ENCODE data around the gene PLA2G3.

Gene PLA2G3

DNA sequence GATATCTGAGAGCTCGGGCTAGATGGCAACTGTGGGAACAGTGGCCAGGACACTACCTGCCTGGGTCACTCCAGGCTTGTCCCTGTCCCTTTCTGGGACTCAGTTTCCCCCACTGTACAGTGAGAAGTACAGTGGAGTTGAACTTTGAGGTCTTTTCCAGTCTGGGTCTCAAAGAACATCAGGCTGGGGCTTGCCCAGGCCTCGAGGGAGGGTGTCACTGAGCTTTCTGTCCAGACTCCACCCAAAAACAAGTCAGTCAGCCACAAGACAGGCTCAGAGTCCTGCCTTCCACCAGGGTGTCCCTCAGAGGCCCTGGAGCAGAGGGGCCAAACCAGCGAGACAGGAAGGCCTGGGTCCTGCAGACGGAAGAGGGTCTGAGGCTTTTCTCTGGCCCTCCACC, 2.0 kb upstream of the PLA2G3 start:
- peak overlapping the region; percentile 66 for H3K27ac ChIP-seq
- H3K4me2 ChIP-seq (ENCODE audit: low read length): no peak overlapping the region
- no peak overlapping the region for H2AFZ ChIP-seq
- H3K27me3 ChIP-seq (ENCODE audit: control insufficient read depth, insufficient read depth, low read length): no peaks in the 10 kb centered on the region
- H3K9me3 ChIP-seq (ENCODE audit: control insufficient read depth, low read length): no peaks in the 10 kb centered on the region
- H3K9ac ChIP-seq: no peak overlapping the region
- H3K4me1 ChIP-seq: peaks cover 23% of the 10 kb centered on the region
- no peaks in the 10 kb centered on the region for H3K36me3 ChIP-seq (ENCODE audit: control insufficient read depth, insufficient read depth, low read length)
- TF ChIP-seq, protein P1, sequence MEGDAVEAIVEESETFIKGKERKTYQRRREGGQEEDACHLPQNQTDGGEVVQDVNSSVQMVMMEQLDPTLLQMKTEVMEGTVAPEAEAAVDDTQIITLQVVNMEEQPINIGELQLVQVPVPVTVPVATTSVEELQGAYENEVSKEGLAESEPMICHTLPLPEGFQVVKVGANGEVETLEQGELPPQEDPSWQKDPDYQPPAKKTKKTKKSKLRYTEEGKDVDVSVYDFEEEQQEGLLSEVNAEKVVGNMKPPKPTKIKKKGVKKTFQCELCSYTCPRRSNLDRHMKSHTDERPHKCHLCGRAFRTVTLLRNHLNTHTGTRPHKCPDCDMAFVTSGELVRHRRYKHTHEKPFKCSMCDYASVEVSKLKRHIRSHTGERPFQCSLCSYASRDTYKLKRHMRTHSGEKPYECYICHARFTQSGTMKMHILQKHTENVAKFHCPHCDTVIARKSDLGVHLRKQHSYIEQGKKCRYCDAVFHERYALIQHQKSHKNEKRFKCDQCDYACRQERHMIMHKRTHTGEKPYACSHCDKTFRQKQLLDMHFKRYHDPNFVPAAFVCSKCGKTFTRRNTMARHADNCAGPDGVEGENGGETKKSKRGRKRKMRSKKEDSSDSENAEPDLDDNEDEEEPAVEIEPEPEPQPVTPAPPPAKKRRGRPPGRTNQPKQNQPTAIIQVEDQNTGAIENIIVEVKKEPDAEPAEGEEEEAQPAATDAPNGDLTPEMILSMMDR (IDR thresholded peaks at IDR 0.05): no peak
- no peaks in the 10 kb centered on the region for H3K79me2 ChIP-seq
- no peak overlapping the region for H3K4me3 ChIP-seq (ENCODE audit: low read depth, low read length)

DNA sequence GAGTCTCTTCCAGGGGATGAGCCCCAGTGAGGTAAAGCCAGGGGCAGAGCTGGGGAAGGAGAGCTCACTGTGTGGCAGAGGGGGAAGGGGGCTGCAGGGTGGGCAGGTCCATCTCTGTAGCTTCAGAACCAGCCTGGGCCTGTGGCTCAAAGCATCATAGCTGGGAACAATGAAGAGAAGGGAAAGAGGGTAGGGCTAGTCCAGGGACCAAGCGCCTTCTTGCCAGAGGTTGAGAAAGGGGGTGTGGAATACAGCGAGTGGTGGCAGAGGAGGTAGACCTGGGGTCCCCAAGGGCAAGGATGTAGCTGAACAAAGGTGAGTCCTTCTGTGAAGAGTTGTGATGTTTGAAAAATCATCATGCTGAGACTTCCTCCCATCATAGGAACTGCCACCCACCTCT, 1.2 kb upstream of the PLA2G3 start:
- Histone ChIP-seq H3K79me2 (no peaks in the 10 kb centered on the region), H3K27ac (no peak overlapping the region), H3K9ac (no peak overlapping the region), H3K27me3 (ENCODE audit: control insufficient read depth, insufficient read depth, low read length) (no peaks in the 10 kb centered on the region), H3K4me1 (peaks cover 23% of the 10 kb centered on the region), H2AFZ (no peak overlapping the region), H3K4me3 (ENCODE audit: low read depth, low read length) (no peak overlapping the region), H3K36me3 (ENCODE audit: control insufficient read depth, insufficient read depth, low read length) (no peaks in the 10 kb centered on the region), H3K4me2 (ENCODE audit: low read length) (no peak overlapping the region), H3K9me3 (ENCODE audit: control insufficient read depth, low read length) (no peaks in the 10 kb centered on the region)
- TF ChIP-seq, protein P1 (IDR thresholded peaks at IDR 0.05): no peak

DNA sequence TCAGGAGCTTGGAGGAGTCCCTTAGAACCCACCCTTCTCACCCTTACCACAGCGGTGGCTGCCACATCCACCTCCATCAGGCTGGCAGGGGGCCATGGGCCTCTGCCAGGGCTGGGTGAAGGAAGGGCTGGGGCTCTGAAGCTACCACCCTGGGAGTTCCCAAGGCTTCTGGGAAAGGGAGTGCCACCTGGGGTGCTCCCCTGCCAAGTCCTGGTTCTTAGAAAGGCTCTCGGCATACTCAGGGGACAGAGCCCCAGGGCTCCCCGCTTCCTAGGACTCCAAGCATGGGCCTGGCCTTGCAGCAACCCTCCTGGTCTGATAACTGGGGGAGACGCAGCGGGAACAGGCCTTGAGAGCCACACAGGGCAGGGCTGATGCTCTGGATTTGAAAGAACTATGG, 438 bp upstream of the PLA2G3 start:
- Histone ChIP-seq H3K4me1 (peaks cover 24% of the 10 kb centered on the region), H3K27me3 (ENCODE audit: control insufficient read depth, insufficient read depth, low read length) (no peaks in the 10 kb centered on the region), H3K9ac (no peak overlapping the region), H3K36me3 (ENCODE audit: control insufficient read depth, insufficient read depth, low read length) (no peaks in the 10 kb centered on the region), H3K4me3 (ENCODE audit: low read depth, low read length) (no peak overlapping the region), H3K9me3 (ENCODE audit: control insufficient read depth, low read length) (no peaks in the 10 kb centered on the region), H3K27ac (peak overlapping the region; percentile 6), H2AFZ (no peak overlapping the region), H3K4me2 (ENCODE audit: low read length) (no peak overlapping the region), H3K79me2 (no peaks in the 10 kb centered on the region)
- TF ChIP-seq, protein P1 (IDR thresholded peaks at IDR 0.05): no peak

DNA sequence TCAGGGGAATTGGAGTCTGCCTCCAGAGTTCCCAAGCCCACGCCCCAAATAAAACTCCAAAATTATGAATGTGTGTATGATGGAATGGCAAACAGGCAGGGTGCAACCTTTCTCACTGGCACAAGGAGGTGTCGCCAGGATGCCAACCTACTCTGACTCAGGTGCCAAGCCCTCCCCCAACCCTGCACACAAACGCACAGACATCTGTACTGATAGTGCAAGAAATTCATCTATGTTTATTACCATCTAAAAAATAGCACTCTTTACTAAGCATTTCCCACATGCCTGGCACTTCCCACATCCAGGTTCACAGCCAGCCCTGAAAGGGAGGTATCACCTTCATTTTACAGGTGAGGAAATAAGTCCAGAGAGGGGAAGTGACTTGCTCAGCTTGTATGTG, 1.2 kb downstream of the PLA2G3 start:
- H3K9me3 ChIP-seq (ENCODE audit: control insufficient read depth, low read length): no peaks in the 10 kb centered on the region
- H3K79me2 ChIP-seq: no peaks in the 10 kb centered on the region
- H3K27me3 ChIP-seq (ENCODE audit: control insufficient read depth, insufficient read depth, low read length): no peaks in the 10 kb centered on the region
- TF ChIP-seq, protein P1 (IDR thresholded peaks at IDR 0.05): no peak
- no peak overlapping the region for H3K4me2 ChIP-seq (ENCODE audit: low read length)
- no peak overlapping the region for H3K4me3 ChIP-seq (ENCODE audit: low read depth, low read length)
- no peaks in the 10 kb centered on the region for H3K36me3 ChIP-seq (ENCODE audit: control insufficient read depth, insufficient read depth, low read length)
- no peak overlapping the region for H2AFZ ChIP-seq
- no peak overlapping the region for H3K27ac ChIP-seq
- peaks cover 32% of the 10 kb centered on the region for H3K4me1 ChIP-seq
- H3K9ac ChIP-seq: no peak overlapping the region

DNA sequence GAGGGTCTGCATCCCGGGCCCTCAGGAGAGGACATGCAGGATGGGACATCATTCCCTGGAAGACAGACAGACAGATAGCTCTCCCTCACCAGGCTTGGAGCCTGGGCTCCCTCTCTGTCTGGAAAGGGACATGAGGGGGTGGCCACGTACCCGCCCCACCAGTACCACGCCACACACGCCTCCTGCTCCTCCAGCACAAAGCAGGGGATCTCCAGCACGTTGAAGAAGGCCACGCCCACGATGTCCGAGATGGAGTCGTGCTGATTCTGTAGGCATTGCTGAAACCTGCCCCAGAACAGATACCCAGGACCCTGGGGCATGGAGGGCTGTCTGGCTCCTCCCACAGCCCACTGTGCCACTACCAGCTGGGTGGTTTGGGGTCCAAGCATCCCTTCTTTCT, 2.2 kb downstream of the PLA2G3 start:
- Histone ChIP-seq H3K27ac (no peak overlapping the region), H3K27me3 (ENCODE audit: control insufficient read depth, insufficient read depth, low read length) (no peaks in the 10 kb centered on the region), H3K79me2 (no peaks in the 10 kb centered on the region), H3K9ac (no peak overlapping the region), H3K4me2 (ENCODE audit: low read length) (no peak overlapping the region), H2AFZ (no peak overlapping the region), H3K4me1 (peaks cover 31% of the 10 kb centered on the region), H3K4me3 (ENCODE audit: low read depth, low read length) (no peak overlapping the region), H3K9me3 (ENCODE audit: control insufficient read depth, low read length) (no peaks in the 10 kb centered on the region), H3K36me3 (ENCODE audit: control insufficient read depth, insufficient read depth, low read length) (no peaks in the 10 kb centered on the region)
- TF ChIP-seq, protein P1 (IDR thresholded peaks at IDR 0.05): no peak
